Adrenal gland (tissue), 12 donors: ENCODE measurements around the gene WDR70. TPM values are rescaled to one million over a fixed set of nuclear protein-coding genes. Genes with fewer than 3 reads are reported as not detected.

Experiments used
- DNase-seq, 7 donors: peaks; one replicate each; pipeline ENCODE4 v3.0.0-alpha.2; 2019 to 2020
- H3K27ac ChIP-seq, 5 donors: fragments of 200-600 bp; sonication (generic) in 4 of 5; 1 replicate in 3 of 5; 2 replicates in 2 of 5; pipeline versions ENCODE4 v1.5.1 to v1.8.0; 2016 to 2020; ENCODE audit warnings: mild to moderate bottlenecking in 1 of 5
- H3K27me3 ChIP-seq: fragments of 200-600 bp; 2 replicates; pipeline ENCODE4 v1.8.0; 2021
- H3K36me3 ChIP-seq, 2 donors: fragments of 200-600 bp; replicated peaks in 1 of 2; 1 replicate in 1 of 2; 2 replicates in 1 of 2; pipeline versions ENCODE4 v1.5.1 to v1.8.0; 2018 to 2022
- H3K4me1 ChIP-seq, 2 donors: fragments of 200-600 bp; replicated peaks in 1 of 2; 1 replicate in 1 of 2; 2 replicates in 1 of 2; pipeline versions ENCODE4 v1.5.1 to v1.8.0; 2018 to 2021
- H3K4me3 ChIP-seq, 4 donors: fragments of 200-600 bp; sonication (generic) in 3 of 4; one replicate each; pipeline ENCODE4 v1.5.1; 2016 to 2018
- H3K9me3 ChIP-seq, 3 donors: fragments of 200-600 bp; sonication (generic) in 1 of 3; replicated peaks in 1 of 3; 1 replicate in 2 of 3; 2 replicates in 1 of 3; pipeline versions ENCODE4 v1.5.1 to v1.8.0; 2016 to 2021
- POLR2A ChIP-seq, 2 donors: fragments of 450-650 bp; IDR thresholded peaks; one replicate each; pipeline ENCODE4 v1.6.1; 2017; ENCODE audit warnings: antibody characterized with exemption in 2 of 2, mild to moderate bottlenecking in 2 of 2, moderate library complexity in 1 of 2
- WGBS, 4 donors: extraction: QIAGEN DNeasy Blood & Tissue Kit in 2 of 4; methylation state at CpG; one replicate each; pipeline versions ENCODE4 v1.1.5 to v1.1.7; 2013 to 2017; 5-methylcytosine and 5-hydroxymethylcytosine counted together
- intact Hi-C, 2 donors: fragments of 100-400 bp; cut with DNase I; formaldehyde crosslinking; loops; one replicate each; pipeline versions ENCODE4 v1.14.1 to v1.15.0; 2022 to 2023
- polyA plus RNA-seq, 3 donors: library from polyadenylated mRNA; stranded (reverse); fragments of 200-250 nt in 2 of 3; fragments of 350-450 nt in 1 of 3; fragmentation: Illumina TruSeq in 1 of 3; extraction: RNeasy Lipid Tissue Mini Kit (QIAGEN cat#74804) in 1 of 3; gene quantifications; one replicate each; pipeline ENCODE4 v1.2.3, GENCODE V29; 2013 to 2014
- total RNA-seq, 9 donors: library from RNA; depleted of rRNA in 4 of 9; stranded (reverse); fragments of >200 nt in 4 of 9; fragments of 120-200 nt in 1 of 9; fragmentation: NEBNext Ultra II Directional in 1 of 9; extraction: Animal tissue kit (Norgen Biotek cat#: 25700) in 1 of 9; gene quantifications; one replicate each; pipeline versions ENCODE4 v1.1.0 to v1.2.4, GENCODE V29; 2013 to 2023
- TF ChIP-seq, protein P1 (sequence below), 6 experiments: fragments of 450-650 bp in 4 of 6; fragments of 200-600 bp in 2 of 6; sonication (generic) in 1 of 6; IDR thresholded peaks; 1 replicate in 5 of 6; 2 replicates in 1 of 6; pipeline versions ENCODE4 v1.5.1 to v1.8.0; 2016 to 2021; ENCODE audit warnings: antibody characterized with exemption in 6 of 6, mild to moderate bottlenecking in 2 of 6, moderate library complexity in 1 of 6
- donor health status: healthy with polysubstance abuse.
- donor health status: Bipolar disorder and iron deficiency.
- donor health status: DM: yes; HTN: yes; CAD: no.
- donor health status: DM: no; HTN: no; CAD: no.
- donor health status: DM: no; HTN: no; CAD: no.
- donor health status: DM: yes; HTN: yes; CAD: no.

Gene WDR70
- total and polyA plus RNA-seq, 12 donors: 9.2 to 42.6 (median 28.4) TPM

DNA sequence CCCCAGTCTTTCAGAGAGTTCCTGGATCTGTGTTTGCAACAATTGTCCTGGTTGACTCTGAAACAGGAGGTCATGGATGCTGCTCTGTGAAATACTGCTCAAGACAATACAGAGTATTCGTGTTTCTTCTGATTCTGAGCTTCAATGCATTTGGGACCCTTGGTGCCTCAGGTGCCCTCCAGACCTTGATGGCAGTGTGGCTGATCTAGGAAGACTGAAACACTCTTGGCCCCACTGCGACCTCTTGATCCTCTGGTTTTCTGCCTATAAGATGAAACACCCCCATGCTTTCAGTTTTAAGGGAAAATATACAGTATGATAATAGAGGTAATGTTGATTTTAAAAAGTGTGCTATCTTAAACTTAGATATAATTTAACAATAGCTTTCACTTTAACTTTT is 393.1 kb downstream of the WDR70 start:
- no peak for TF ChIP-seq POLR2A (IDR thresholded peaks at IDR 0.05)
- TF ChIP-seq, protein P1, sequence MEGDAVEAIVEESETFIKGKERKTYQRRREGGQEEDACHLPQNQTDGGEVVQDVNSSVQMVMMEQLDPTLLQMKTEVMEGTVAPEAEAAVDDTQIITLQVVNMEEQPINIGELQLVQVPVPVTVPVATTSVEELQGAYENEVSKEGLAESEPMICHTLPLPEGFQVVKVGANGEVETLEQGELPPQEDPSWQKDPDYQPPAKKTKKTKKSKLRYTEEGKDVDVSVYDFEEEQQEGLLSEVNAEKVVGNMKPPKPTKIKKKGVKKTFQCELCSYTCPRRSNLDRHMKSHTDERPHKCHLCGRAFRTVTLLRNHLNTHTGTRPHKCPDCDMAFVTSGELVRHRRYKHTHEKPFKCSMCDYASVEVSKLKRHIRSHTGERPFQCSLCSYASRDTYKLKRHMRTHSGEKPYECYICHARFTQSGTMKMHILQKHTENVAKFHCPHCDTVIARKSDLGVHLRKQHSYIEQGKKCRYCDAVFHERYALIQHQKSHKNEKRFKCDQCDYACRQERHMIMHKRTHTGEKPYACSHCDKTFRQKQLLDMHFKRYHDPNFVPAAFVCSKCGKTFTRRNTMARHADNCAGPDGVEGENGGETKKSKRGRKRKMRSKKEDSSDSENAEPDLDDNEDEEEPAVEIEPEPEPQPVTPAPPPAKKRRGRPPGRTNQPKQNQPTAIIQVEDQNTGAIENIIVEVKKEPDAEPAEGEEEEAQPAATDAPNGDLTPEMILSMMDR (IDR thresholded peaks at IDR 0.05): no peak
- no peaks in the 10 kb centered on the region for H3K36me3 ChIP-seq
- H3K4me1 ChIP-seq: no peaks in the 10 kb centered on the region
- no peaks in the 10 kb centered on the region for H3K9me3 ChIP-seq
- intact Hi-C loops: no loop called here
- H3K27ac ChIP-seq: no peak overlapping the region
- DNase-seq: no peak
- H3K4me3 ChIP-seq: no peak overlapping the region
- no peaks in the 10 kb centered on the region for H3K27me3 ChIP-seq
- WGBS, 4 donors: 83 to 93% (median 90%) methylated on average over 2 of the region's 2 CpGs

DNA sequence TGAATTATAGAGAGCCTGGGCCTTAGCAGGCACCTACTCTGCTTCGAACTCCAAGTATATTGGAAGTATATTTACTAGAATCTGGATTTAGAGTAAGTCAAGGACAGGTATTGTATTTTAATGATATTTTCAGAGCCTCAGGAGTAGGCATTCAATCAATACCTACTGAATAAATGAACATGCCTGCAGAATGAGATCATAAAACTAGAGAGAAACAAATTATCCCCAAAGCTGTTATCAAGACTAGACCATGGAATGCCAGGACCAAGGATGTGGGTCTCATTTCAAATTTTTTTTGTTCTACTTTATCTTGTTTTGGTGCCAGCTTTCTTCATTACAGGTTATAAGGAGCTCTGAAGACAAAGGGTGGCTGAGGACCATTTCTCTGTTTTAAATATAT is 394.7 kb downstream of the WDR70 start:
- H3K36me3 ChIP-seq: no peaks in the 10 kb centered on the region
- H3K27ac ChIP-seq: no peak overlapping the region
- H3K4me3 ChIP-seq: no peak overlapping the region
- H3K4me1 ChIP-seq: no peaks in the 10 kb centered on the region
- H3K9me3 ChIP-seq: no peaks in the 10 kb centered on the region
- no peak for DNase-seq
- intact Hi-C loops: no loop called here
- 73 to 95% (median 92%) methylated on average over 1 of the region's 1 CpG for WGBS, 4 donors
- H3K27me3 ChIP-seq: no peaks in the 10 kb centered on the region
- no peak for TF ChIP-seq POLR2A (IDR thresholded peaks at IDR 0.05)
- TF ChIP-seq, protein P1 (IDR thresholded peaks at IDR 0.05): no peak

DNA sequence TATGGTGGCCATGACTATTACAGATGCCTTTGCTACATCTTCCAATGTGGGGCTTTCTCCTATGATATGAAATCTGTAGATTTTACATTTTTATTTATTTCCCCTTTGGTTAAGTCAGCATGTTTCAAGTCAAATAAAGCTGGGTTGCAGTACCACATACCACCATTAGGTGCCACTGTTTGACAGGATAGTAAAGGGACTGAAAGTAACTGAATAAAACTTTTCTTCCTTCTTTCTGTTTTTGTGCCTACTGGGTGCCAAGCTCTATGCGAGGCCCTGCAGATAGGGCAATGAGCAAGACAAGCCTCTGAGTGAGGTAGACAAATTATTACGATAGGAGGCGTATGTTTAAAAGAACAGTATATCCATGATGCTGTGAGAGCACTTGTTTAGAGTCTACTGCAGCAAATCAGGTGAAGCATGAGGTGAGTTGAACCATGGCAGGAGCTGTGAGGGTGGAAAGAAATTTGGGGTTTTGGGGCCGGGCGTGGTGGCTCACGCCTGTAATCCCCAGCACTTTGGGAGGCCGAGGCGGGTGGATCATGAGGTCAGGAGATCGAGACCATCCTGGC is 395.9 kb downstream of the WDR70 start:
- 98 to 99% (median 98%) methylated on average over 9 of the region's 9 CpGs for WGBS, 4 donors
- Histone ChIP-seq H3K9me3 (no peaks in the 10 kb centered on the region), H3K4me1 (no peaks in the 10 kb centered on the region), H3K27me3 (no peaks in the 10 kb centered on the region), H3K36me3 (no peaks in the 10 kb centered on the region), H3K4me3 (no peak overlapping the region), H3K27ac (no peak overlapping the region)
- intact Hi-C loops: no loop called here
- TF ChIP-seq POLR2A (IDR thresholded peaks at IDR 0.05): no peak
- TF ChIP-seq, protein P1 (IDR thresholded peaks at IDR 0.05): peak; percentile 11 to 41 (median 32)
- DNase-seq: peak in 1 of 7 donors; percentile 9

DNA sequence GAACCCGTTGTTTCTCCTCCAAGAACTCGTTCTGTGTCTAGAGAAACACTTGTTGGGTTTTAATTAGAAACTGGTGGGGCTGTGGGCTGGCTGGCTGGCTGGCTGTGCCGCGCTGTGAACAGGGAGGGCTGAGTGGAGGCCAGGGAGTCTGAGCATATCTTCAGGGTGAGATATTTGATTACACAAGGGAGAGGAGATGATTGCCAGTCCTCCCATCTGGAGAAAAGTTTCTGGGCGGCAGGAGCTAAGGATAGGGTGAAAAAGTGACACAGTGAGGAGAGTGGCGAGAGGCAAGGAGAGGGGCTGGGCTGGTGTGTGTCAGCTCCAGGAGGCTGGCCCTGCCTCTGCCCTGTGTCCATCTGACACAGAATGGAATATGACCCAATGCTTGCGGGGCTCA is 397.7 kb downstream of the WDR70 start:
- intact Hi-C loops: no loop called here
- no peaks in the 10 kb centered on the region for H3K27me3 ChIP-seq
- TF ChIP-seq, protein P1 (IDR thresholded peaks at IDR 0.05): no peak
- TF ChIP-seq POLR2A (IDR thresholded peaks at IDR 0.05): no peak
- DNase-seq: no peak
- H3K36me3 ChIP-seq: no peaks in the 10 kb centered on the region
- WGBS, 4 donors: 88 to 93% (median 92%) methylated on average over 7 of the region's 7 CpGs
- no peak overlapping the region for H3K27ac ChIP-seq
- H3K4me3 ChIP-seq: no peak overlapping the region
- no peaks in the 10 kb centered on the region for H3K9me3 ChIP-seq
- H3K4me1 ChIP-seq: no peaks in the 10 kb centered on the region
